ENCODE measurements around the gene KCNIP3.

GRCh38 chr2:95307878-95308277 is 10.7 kb downstream of the KCNIP3 start:
- TF ChIP-seq SUZ12 (IDR thresholded peaks at IDR 0.05; ENCODE audit: extremely low read depth, insufficient read depth, insufficient read length) = no peak
- TF ChIP-seq YY1 (IDR thresholded peaks at IDR 0.05; ENCODE audit: insufficient read depth, insufficient read length) = no peak

Data from NT2/D1 (cell line).